Measurements from ENCODE around the gene RAB5IF. TPM values are rescaled to one million over a fixed set of nuclear protein-coding genes. Genes with fewer than 3 reads are reported as not detected.

The RAB5IF gene
- total and polyA plus RNA-seq, 2 of the 13 experiments (the other 11 are each of a cell fraction or from before 2014, with no cell fraction given), result 261 to 305 TPM

DNA sequence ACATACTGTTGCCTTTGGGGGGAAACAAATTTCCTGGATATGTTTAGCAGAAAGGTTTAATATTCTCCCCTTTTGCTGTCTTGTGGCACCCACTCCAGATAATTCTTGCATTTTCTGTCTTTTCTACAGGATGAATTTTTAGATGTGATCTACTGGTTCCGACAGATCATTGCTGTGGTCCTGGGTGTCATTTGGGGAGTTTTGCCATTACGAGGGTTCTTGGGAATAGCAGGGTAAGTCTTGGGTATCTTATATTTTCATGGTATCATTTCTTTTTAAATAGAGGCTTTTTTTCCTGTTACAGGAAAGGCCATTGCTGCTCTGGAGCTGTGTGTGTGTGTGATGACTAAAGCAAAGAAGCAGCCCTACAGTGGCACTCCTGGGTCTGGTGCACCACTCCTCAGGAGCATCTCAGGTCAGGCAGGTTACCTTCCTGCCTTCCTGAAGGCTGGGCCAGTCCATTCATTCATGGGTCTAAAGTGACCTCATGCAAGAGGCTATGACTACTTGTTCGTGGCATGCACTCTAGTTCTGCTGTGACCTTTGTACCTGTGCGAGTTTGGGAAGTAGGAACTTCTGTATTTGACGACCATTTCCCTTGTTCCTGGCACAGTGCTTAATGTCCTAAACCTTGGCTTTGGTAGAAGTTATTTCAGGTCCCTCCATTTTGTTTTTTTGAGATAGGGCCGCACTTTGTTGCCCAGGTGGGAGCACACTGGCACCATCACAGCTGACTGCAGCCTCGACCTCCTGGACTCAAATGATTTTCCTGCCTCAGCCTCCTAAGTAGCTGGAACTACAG lies 2.2 kb downstream of the RAB5IF start (continued):
- TF ChIP-seq REPIN1 (CRISPR knock-in tag; IDR thresholded peaks at IDR 0.05; ENCODE audit: borderline replicate concordance, low read depth) (no peak), KAT8 (CRISPR knock-in tag; IDR thresholded peaks at IDR 0.05) (peak; percentile 77; the same call in 1 of the 2 replicates), SMAD1 (CRISPR knock-in tag; IDR thresholded peaks at IDR 0.05; ENCODE audit: borderline replicate concordance, low read depth) (no peak), ETV6 (CRISPR knock-in tag; conservative IDR thresholded peaks at IDR 0.05) (no peak), MZF1 (CRISPR knock-in tag; IDR thresholded peaks at IDR 0.05; ENCODE audit: borderline replicate concordance) (no peak), SSRP1 (CRISPR knock-in tag; IDR thresholded peaks at IDR 0.05) (peak; percentile 96), HNRNPK (IDR thresholded peaks at IDR 0.05; ENCODE audit: low read depth, low read length, poor library complexity, severe bottlenecking) (no peak), HCFC1 (IDR thresholded peaks at IDR 0.05; ENCODE audit: low read depth, low read length) (no peak), CENPT (CRISPR knock-in tag; IDR thresholded peaks at IDR 0.05; ENCODE audit: low read depth) (0 out of 2 replicates have a peak, but pooled peaks have one; percentile 56), ZNF607 (CRISPR knock-in tag; IDR thresholded peaks at IDR 0.05; ENCODE audit: borderline replicate concordance) (no peak), FOXM1 (CRISPR knock-in tag; IDR thresholded peaks at IDR 0.05) (no peak), NR1H2 (CRISPR knock-in tag; IDR thresholded peaks at IDR 0.05; ENCODE audit: borderline replicate concordance, low read depth) (no peak), TMF1 (CRISPR knock-in tag; IDR thresholded peaks at IDR 0.05; ENCODE audit: low read depth) (no peak), AKAP8 (CRISPR knock-in tag; IDR thresholded peaks at IDR 0.05) (0 out of 2 replicates have a peak, but pooled peaks have one; percentile 57), SRF (IDR thresholded peaks at IDR 0.05; ENCODE audit: low read depth, low read length) (no peak; the same call in 1 of the 2 replicates), ZNF720 (CRISPR knock-in tag; IDR thresholded peaks at IDR 0.05) (no peak), NFE2L1 (CRISPR knock-in tag; IDR thresholded peaks at IDR 0.05; ENCODE audit: borderline replicate concordance) (no peak), XBP1 (CRISPR knock-in tag; IDR thresholded peaks at IDR 0.05) (no peak), ZNF256 (CRISPR knock-in tag; conservative IDR thresholded peaks at IDR 0.05) (no peak), SPEN (CRISPR knock-in tag; IDR thresholded peaks at IDR 0.05; ENCODE audit: low read depth) (no peak), ZNF75D (CRISPR knock-in tag; IDR thresholded peaks at IDR 0.05; ENCODE audit: borderline replicate concordance) (no peak)
- TF ChIP-seq, protein P1, sequence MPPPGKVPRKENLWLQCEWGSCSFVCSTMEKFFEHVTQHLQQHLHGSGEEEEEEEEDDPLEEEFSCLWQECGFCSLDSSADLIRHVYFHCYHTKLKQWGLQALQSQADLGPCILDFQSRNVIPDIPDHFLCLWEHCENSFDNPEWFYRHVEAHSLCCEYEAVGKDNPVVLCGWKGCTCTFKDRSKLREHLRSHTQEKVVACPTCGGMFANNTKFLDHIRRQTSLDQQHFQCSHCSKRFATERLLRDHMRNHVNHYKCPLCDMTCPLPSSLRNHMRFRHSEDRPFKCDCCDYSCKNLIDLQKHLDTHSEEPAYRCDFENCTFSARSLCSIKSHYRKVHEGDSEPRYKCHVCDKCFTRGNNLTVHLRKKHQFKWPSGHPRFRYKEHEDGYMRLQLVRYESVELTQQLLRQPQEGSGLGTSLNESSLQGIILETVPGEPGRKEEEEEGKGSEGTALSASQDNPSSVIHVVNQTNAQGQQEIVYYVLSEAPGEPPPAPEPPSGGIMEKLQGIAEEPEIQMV (CRISPR knock-in tag; IDR thresholded peaks at IDR 0.05; ENCODE audit: low read depth), result no peak
- TF ChIP-seq, protein P2, sequence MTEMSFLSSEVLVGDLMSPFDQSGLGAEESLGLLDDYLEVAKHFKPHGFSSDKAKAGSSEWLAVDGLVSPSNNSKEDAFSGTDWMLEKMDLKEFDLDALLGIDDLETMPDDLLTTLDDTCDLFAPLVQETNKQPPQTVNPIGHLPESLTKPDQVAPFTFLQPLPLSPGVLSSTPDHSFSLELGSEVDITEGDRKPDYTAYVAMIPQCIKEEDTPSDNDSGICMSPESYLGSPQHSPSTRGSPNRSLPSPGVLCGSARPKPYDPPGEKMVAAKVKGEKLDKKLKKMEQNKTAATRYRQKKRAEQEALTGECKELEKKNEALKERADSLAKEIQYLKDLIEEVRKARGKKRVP (CRISPR knock-in tag; IDR thresholded peaks at IDR 0.05), result no peak
- TF ChIP-seq, protein P3, sequence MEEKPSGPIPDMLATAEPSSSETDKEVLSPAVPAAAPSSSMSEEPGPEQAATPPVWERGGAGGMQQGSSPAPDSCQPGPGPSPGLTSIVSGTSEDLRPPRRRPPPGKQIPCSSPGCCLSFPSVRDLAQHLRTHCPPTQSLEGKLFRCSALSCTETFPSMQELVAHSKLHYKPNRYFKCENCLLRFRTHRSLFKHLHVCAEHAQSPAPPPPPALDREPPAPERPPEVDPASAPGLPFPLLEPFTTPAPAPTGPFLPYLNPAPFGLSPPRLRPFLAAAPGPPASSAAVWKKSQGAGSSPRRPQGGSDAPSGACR (CRISPR knock-in tag; IDR thresholded peaks at IDR 0.05), result peak; percentile 23; the same call in 1 of the 2 replicates
- TF ChIP-seq, protein P4, sequence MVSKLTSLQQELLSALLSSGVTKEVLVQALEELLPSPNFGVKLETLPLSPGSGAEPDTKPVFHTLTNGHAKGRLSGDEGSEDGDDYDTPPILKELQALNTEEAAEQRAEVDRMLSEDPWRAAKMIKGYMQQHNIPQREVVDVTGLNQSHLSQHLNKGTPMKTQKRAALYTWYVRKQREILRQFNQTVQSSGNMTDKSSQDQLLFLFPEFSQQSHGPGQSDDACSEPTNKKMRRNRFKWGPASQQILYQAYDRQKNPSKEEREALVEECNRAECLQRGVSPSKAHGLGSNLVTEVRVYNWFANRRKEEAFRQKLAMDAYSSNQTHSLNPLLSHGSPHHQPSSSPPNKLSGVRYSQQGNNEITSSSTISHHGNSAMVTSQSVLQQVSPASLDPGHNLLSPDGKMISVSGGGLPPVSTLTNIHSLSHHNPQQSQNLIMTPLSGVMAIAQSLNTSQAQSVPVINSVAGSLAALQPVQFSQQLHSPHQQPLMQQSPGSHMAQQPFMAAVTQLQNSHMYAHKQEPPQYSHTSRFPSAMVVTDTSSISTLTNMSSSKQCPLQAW (CRISPR knock-in tag; IDR thresholded peaks at IDR 0.05), result no peak
- TF ChIP-seq, protein P5, sequence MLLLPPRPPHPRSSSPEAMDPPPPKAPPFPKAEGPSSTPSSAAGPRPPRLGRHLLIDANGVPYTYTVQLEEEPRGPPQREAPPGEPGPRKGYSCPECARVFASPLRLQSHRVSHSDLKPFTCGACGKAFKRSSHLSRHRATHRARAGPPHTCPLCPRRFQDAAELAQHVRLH (CRISPR knock-in tag; IDR thresholded peaks at IDR 0.05; ENCODE audit: borderline replicate concordance, low read depth), result 0 out of 2 replicates have a peak, but pooled peaks have one; percentile 83

Data from HepG2 (cell line).